ENCODE results near the gene CCL13.
"Not testable (repeated sequence)": the region's sequence is repeated elsewhere in the genome, so short reads cannot be mapped to it uniquely, and the experiment has no call there.

CCL13 gene

DNA sequence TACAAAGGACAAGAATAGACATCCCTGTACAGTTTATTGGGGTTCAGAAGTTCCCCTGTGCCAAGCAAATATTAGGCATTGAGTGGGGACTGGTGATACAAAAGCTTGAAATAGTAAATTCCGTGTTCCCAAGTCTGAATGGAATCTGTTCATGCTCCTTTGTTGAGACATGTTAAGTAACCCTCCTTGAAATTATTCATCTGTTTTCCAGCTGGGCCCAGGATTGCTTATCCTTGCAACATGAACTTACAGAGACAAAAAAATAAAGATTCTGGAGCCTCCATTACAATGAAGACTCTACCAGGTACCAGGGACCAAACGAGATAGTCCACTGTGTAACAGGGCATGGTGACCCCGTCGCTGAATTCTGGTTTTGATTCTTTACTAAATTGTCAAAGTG lies 43.1 kb upstream of the CCL13 start:
- TF ChIP-seq MYC (IDR thresholded peaks at IDR 0.05; ENCODE audit: low read depth, low read length) (no peak), POLR2A (IDR thresholded peaks at IDR 0.05; ENCODE audit: extremely low read depth, insufficient read length) (no peak), CTCF (IDR thresholded peaks at IDR 0.05; ENCODE audit: low read depth, low read length) (no peak), MAX (IDR thresholded peaks at IDR 0.05; ENCODE audit: low read depth, low read length) (no peak)
- no peak for DNase-seq (ENCODE audit: low read depth)
- no peak overlapping the region for H3K4me3 ChIP-seq (ENCODE audit: low read depth, low read length)

DNA sequence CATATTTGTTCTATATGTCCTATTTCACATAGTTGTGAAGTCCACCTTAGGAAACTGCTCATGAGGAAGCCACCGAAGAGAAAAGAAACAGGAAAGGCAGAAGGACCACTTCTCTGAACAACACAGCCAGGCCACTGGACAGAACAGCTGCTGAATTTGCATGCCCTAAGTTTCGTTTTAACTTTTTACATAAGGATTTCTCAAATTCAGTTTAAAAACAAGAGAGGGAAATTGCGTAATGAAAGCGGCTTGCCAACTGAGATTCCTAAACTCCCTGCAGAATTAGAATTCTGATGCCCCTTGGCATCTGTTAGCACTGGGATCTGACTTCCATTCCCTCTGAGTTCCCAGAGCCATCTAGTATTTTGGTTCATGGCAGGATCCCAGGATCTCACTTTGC lies 42.0 kb upstream of the CCL13 start:
- DNase-seq (ENCODE audit: low read depth), result peak; percentile 50
- no peak overlapping the region for H3K4me3 ChIP-seq (ENCODE audit: low read depth, low read length)
- TF ChIP-seq CTCF (IDR thresholded peaks at IDR 0.05; ENCODE audit: low read depth, low read length), result no peak
- no peak for TF ChIP-seq MYC (IDR thresholded peaks at IDR 0.05; ENCODE audit: low read depth, low read length)
- TF ChIP-seq MAX (IDR thresholded peaks at IDR 0.05; ENCODE audit: low read depth, low read length), result no peak
- no peak for TF ChIP-seq POLR2A (IDR thresholded peaks at IDR 0.05; ENCODE audit: extremely low read depth, insufficient read length)

GRCh38 chr17:34318474-34318873 lies 37.8 kb upstream of the CCL13 start:
- no peak overlapping the region for H3K4me3 ChIP-seq (ENCODE audit: low read depth, low read length)
- peak; percentile 35 for DNase-seq (ENCODE audit: low read depth)
- peak; percentile 3 for TF ChIP-seq CTCF (IDR thresholded peaks at IDR 0.05; ENCODE audit: low read depth, low read length)
- TF ChIP-seq POLR2A (IDR thresholded peaks at IDR 0.05; ENCODE audit: extremely low read depth, insufficient read length), result no peak
- no peak for TF ChIP-seq MYC (IDR thresholded peaks at IDR 0.05; ENCODE audit: low read depth, low read length)

DNA sequence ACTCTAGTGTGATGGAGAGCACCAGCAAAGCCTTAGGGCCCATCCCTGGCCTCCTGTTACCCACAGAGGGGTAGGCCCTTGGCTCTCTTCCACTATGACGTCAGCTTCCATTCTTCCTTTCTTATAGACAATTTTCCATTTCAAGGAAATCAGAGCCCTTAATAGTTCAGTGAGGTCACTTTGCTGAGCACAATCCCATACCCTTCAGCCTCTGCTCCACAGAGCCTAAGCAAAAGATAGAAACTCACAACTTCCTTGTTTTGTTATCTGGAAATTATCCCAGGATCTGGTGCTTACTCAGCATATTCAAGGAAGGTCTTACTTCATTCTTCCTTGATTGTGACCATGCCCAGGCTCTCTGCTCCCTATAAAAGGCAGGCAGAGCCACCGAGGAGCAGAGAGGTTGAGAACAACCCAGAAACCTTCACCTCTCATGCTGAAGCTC lies 37.2 kb upstream of the CCL13 start, which contains the start of gene CCL8:
Gene CCL8, plus strand, starts transcription at position 397 of the 445 bp plus-strand sequence. CDS start 67 bp downstream, outside the sequence.
- TF ChIP-seq POLR2A (IDR thresholded peaks at IDR 0.05; ENCODE audit: extremely low read depth, insufficient read length), result no peak
- no peak for TF ChIP-seq MAX (IDR thresholded peaks at IDR 0.05; ENCODE audit: low read depth, low read length)
- no peak for TF ChIP-seq CTCF (IDR thresholded peaks at IDR 0.05; ENCODE audit: low read depth, low read length)
- no peak for TF ChIP-seq MYC (IDR thresholded peaks at IDR 0.05; ENCODE audit: low read depth, low read length)
- DNase-seq (ENCODE audit: low read depth), result no peak
- H3K4me3 ChIP-seq (ENCODE audit: low read depth, low read length), result no peak within 1 kb of the TSS

DNA sequence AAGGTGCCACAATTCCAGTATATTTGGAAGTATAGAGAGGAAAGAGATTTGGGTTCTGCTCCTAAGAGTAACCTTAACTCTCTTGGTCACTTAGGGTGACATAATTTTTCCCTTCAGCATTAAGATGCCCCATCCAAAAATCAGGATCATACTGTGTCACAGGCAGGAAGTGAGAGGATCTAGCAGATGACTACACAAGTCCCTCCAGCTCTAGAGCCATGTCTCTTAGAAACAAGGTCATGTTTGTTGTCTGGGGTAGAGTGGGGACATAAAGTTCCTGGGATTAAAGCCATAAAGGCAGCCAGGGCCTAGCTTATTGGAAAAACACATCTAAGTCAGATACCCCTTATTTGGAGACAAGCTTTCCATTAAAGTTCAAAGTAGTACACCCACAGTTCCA lies 34.3 kb upstream of the CCL13 start:
- DNase-seq (ENCODE audit: low read depth), result no peak
- no peak for TF ChIP-seq MAX (IDR thresholded peaks at IDR 0.05; ENCODE audit: low read depth, low read length)
- no peak for TF ChIP-seq MYC (IDR thresholded peaks at IDR 0.05; ENCODE audit: low read depth, low read length)
- TF ChIP-seq POLR2A (IDR thresholded peaks at IDR 0.05; ENCODE audit: extremely low read depth, insufficient read length), result no peak
- no peak for TF ChIP-seq CTCF (IDR thresholded peaks at IDR 0.05; ENCODE audit: low read depth, low read length)
- H3K4me3 ChIP-seq (ENCODE audit: low read depth, low read length), result no peak overlapping the region

GRCh38 chr17:34327580-34327979 lies 28.7 kb upstream of the CCL13 start:
- DNase-seq (ENCODE audit: low read depth), result peak; percentile 23
- H3K4me3 ChIP-seq (ENCODE audit: low read depth, low read length), result not testable (repeated sequence)
